GM12891 (cell line): ENCODE measurements around the gene HNRNPC.

ENCODE experiments used
- POLR2A ChIP-seq: IDR thresholded peaks from 2 replicates; pipeline ENCODE4 v1.6.1; 2011; ENCODE audit warnings: low read depth, low read length, control low read depth
- SPI1 ChIP-seq: IDR thresholded peaks from 2 replicates; pipeline ENCODE4 v1.6.1; 2011; ENCODE audit warnings: low read depth, low read length, control low read depth
- TAF1 ChIP-seq: IDR thresholded peaks from 2 replicates; pipeline ENCODE4 v1.6.1; 2011; ENCODE audit warnings: low read depth, low read length, control low read depth

DNA sequence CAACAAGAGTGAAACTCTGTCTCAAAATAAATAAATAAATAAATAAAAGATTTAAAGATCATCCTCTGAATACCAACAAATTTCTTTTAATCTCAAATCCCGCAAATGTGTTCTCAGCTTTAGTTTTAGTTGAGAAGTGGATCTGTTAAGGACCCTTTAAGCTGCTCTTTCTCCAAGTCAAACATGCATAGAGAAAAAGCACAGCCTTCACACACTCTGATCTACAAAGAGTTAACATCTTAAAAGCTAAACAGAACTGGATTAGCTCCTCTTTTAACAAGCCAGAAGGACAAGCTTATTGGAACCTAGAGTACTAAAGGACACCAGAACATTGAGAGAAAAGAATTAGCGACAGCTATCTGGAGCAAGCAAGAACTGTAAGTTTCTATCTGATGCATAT is 10.5 kb upstream of the HNRNPC start, which contains the start of gene RPGRIP1:
- TF ChIP-seq POLR2A = no peak
- TF ChIP-seq TAF1 = no peak
- no peak for TF ChIP-seq SPI1
